K562 (cell line): Measurements from ENCODE around the gene CEMIP. TPM values are rescaled to one million over a fixed set of nuclear protein-coding genes. Genes with fewer than 3 reads are reported as not detected.

Source experiments
- ATAC-seq: fragments of 200-7000 bp; cut with Tn5 transposase; 3 replicates; pipeline ENCODE4 v1.9.1; 2020; ENCODE audit warnings: moderate library complexity
- BruUV-seq: library from RNA; stranded (reverse); fragments of 400-500 nt; replicated peaks from 2 replicates; lab custom pipeline; 2021; lab: Mats Ljungman, UMichigan
- CTCF ChIA-PET: fragments of 300-600 bp; formaldehyde crosslinking; extraction: SDS; loops from one replicate; lab custom pipeline; 2021; ENCODE audit warnings: low intra/inter-chr PET ratio; lab: Yijun Ruan, JAX
- POLR2A ChIA-PET: fragments of 300-600, 350-650 bp; sonication (Branson Sonifier 250); formaldehyde crosslinking; extraction: SDS; loops from one replicate; lab custom pipeline; 2021; ENCODE audit warnings: antibody characterized with exemption, inconsistent platforms; lab: Yijun Ruan, JAX
- DNase-seq, 4 experiments: peaks; one replicate each; pipeline versions ENCODE4 v3.0.0 to v3.0.0-alpha.2; 2011 to 2018; ENCODE audit warnings: low spot score in 3 of 4, mixed read lengths in 3 of 4; ENCODE audit errors: extremely low read depth in 1 of 4
- FAIRE-seq: peaks from 2 replicates; lab custom pipeline; 2011; peaks lifted over from hg19 to GRCh38; lab: Jason Lieb, UNC
- H2AFZ ChIP-seq: 2 replicates; pipeline ENCODE4 v1.6.0; 2011; ENCODE audit warnings: low read depth, low read length, control low read depth, inconsistent platforms
- H3K27ac ChIP-seq: fragments of 200-600 bp; 3 replicates; pipeline ENCODE4 v1.8.0; 2011; ENCODE audit warnings: low read depth, mild to moderate bottlenecking, control low read depth, inconsistent platforms, low read length, moderate library complexity, mixed read lengths; ENCODE audit errors: extremely low read depth
- H3K27me3 ChIP-seq, 2 experiments: fragments of 300-600 bp in 1 of 2; 2 replicates in 1 of 2; 3 replicates in 1 of 2; pipeline versions ENCODE4 v1.6.0 to v1.8.0; 2011; ENCODE audit warnings: inconsistent platforms in 2 of 2, low read length in 2 of 2, mild to moderate bottlenecking in 1 of 2, mixed read lengths in 1 of 2, moderate library complexity in 1 of 2; ENCODE audit not compliant: control insufficient read depth in 2 of 2, insufficient read depth in 2 of 2
- H3K36me3 ChIP-seq: fragments of 300-600 bp; 3 replicates; pipeline ENCODE4 v1.8.0; 2011; ENCODE audit warnings: mild to moderate bottlenecking, low read length, inconsistent platforms; ENCODE audit not compliant: control insufficient read depth, insufficient read depth
- H3K4me1 ChIP-seq, 2 experiments: fragments of 200-600 bp in 1 of 2; replicated peaks in 1 of 2; 2 replicates in 1 of 2; 3 replicates in 1 of 2; pipeline versions ENCODE4 v1.5.1 to v1.8.0; 2011; ENCODE audit warnings: inconsistent platforms in 2 of 2, low read length in 2 of 2, mild to moderate bottlenecking in 1 of 2, mixed read lengths in 1 of 2, moderate library complexity in 1 of 2; ENCODE audit not compliant: control insufficient read depth in 2 of 2, insufficient read depth in 2 of 2
- H3K4me2 ChIP-seq: 2 replicates; pipeline ENCODE4 v1.6.1; 2011; ENCODE audit warnings: low read length, control low read depth, inconsistent platforms, mixed read lengths; ENCODE audit not compliant: insufficient read depth
- H3K4me3 ChIP-seq: fragments of 200-600 bp; sonication (generic), shearing (Covaris generic); 2 replicates; pipeline ENCODE4 v1.5.1; 2016; ENCODE audit warnings: control low read depth, inconsistent platforms
- H3K79me2 ChIP-seq: fragments of 200-600 bp; 3 replicates; pipeline ENCODE4 v1.8.0; 2011; ENCODE audit warnings: low read length, inconsistent platforms; ENCODE audit not compliant: control insufficient read depth, insufficient read depth
- H3K9ac ChIP-seq, 2 experiments: 2 replicates each; pipeline versions ENCODE4 v1.6.0 to v1.6.1; 2011; ENCODE audit warnings: low read depth in 2 of 2, low read length in 2 of 2, control low read depth in 1 of 2, inconsistent platforms in 1 of 2, mild to moderate bottlenecking in 1 of 2, mixed read lengths in 1 of 2; ENCODE audit not compliant: insufficient read depth in 1 of 2
- H3K9me1 ChIP-seq: one replicate; pipeline ENCODE4 v1.6.0; 2011; ENCODE audit warnings: inconsistent platforms, mild to moderate bottlenecking, low read length, moderate library complexity; ENCODE audit not compliant: control insufficient read depth, insufficient read depth
- H3K9me3 ChIP-seq: replicated peaks from 2 replicates; pipeline ENCODE4 v1.5.1; 2011; ENCODE audit warnings: low read depth, low read length, inconsistent platforms; ENCODE audit not compliant: control insufficient read depth, insufficient read depth
- H4K20me1 ChIP-seq: replicated peaks from 2 replicates; pipeline ENCODE4 v1.6.1; 2011; ENCODE audit warnings: low read length, inconsistent platforms, mixed read lengths; ENCODE audit not compliant: control insufficient read depth, insufficient read depth
- ATF1 ChIP-seq, 2 experiments: fragments of 450-650 bp in 1 of 2; IDR thresholded peaks; 2 replicates each; pipeline ENCODE4 v1.6.1; 2016; ENCODE audit warnings: missing compliant biosample characterization in 1 of 2, missing genetic modification characterization in 1 of 2
- CHAMP1 ChIP-seq: fragments of 450-650 bp; IDR thresholded peaks from 2 replicates; pipeline ENCODE4 v1.6.1; 2016; ENCODE audit warnings: mild to moderate bottlenecking
- EGR1 ChIP-seq: fragments of 450-650 bp; conservative IDR thresholded peaks from 2 replicates; pipeline ENCODE4 v1.6.1; 2017; ENCODE audit warnings: mild to moderate bottlenecking
- GABPB1 ChIP-seq: sonication (generic); formaldehyde crosslinking; IDR thresholded peaks from 2 replicates; pipeline ENCODE4 v1.8.0; 2022; ENCODE audit warnings: mild to moderate bottlenecking, missing genetic modification reagents
- HNRNPUL1 ChIP-seq: fragments of 200-400 bp; formaldehyde crosslinking; IDR thresholded peaks from 2 replicates; pipeline ENCODE4 v1.6.1; 2017; ENCODE audit warnings: low read length
- ZC3H8 ChIP-seq: fragments of 450-650 bp; IDR thresholded peaks from 2 replicates; pipeline ENCODE4 v1.6.1; 2017
- ZNF740 ChIP-seq, 3 experiments: fragments of 200-800 bp in 1 of 3; sonication (Bioruptor generic) in 1 of 3; sonication (generic) in 1 of 3; formaldehyde crosslinking in 1 of 3; IDR thresholded peaks; 2 replicates each; pipeline versions ENCODE4 v1.6.1 to v1.8.0; 2016 to 2022; ENCODE audit warnings: mild to moderate bottlenecking in 2 of 3, missing compliant biosample characterization in 2 of 3, missing genetic modification characterization in 2 of 3, missing genetic modification reagents in 1 of 3
- WGBS: fragments of 100-300 bp; shearing (Covaris generic); methylation state at CpG from one replicate; pipeline ENCODE4 v1.1.6; 2016; ENCODE audit warnings: low coverage, mixed read lengths; ENCODE audit not compliant: insufficient coverage; ENCODE audit errors: missing lambda C conversion rate; 5-methylcytosine and 5-hydroxymethylcytosine counted together
- in situ Hi-C: fragments of 300-500 bp; cut with MboI; formaldehyde crosslinking; loops from 4 replicates; pipeline ENCODE4 v1.15.0; 2018; ENCODE audit warnings: inconsistent platforms, mixed read lengths
- intact Hi-C: fragments of 100-400 bp; cut with micrococcal nuclease; formaldehyde crosslinking; loops from 2 replicates; pipeline ENCODE4 v1.14.2; 2022
- polyA plus RNA-seq, 8 experiments: library from polyadenylated mRNA; depleted of rRNA in 4 of 8; stranded (reverse) in 5 of 8; unstranded in 3 of 8; fragments of >200 nt; fragmentation: Nextera tagmentation in 2 of 8; fragmentation: Illumina TruSeq in 1 of 8; extraction: Ambion mirVana in 2 of 8; extraction: Trizol in 1 of 8; gene quantifications; 2 replicates each; pipeline versions ENCODE4 v1.2.1 to v1.2.3, GENCODE V29; 2011 to 2014; ENCODE audit warnings: inconsistent platforms in 1 of 8, missing spikeins in 1 of 8
- total RNA-seq, 7 experiments: library from RNA; depleted of rRNA in 6 of 7; stranded (reverse); fragments of >200 nt in 6 of 7; fragmentation: Illumina TruSeq in 2 of 7; extraction: Trizol in 2 of 7; gene quantifications; 2 replicates each; pipeline versions ENCODE4 v1.2.1 to v1.2.3, GENCODE V29; 2011 to 2021; ENCODE audit warnings: low replicate concordance in 1 of 7

Gene CEMIP
- total and polyA plus RNA-seq, 9 of the 15 experiments (the other 6 are each of a cell fraction or from before 2014, with no cell fraction given) = 0.33 TPM; not detected in 8

- TF ChIP-seq GABPB1 (no peak), EGR1 (no peak), ATF1 (CRISPR knock-in tag; IDR thresholded peaks at IDR 0.05) (no peak), ATF1 (tag; IDR thresholded peaks at IDR 0.05) (no peak), ZC3H8 (no peak)
- FAIRE-seq (no peak), DNase-seq (no peak), ATAC-seq (no peak)
- WGBS = 39% methylated on average over 6 of the region's 6 CpGs
- ChIA-PET POLR2A (no interaction called here), CTCF (no interaction called here)
- intact Hi-C loops = no loop called here
- Histone ChIP-seq H3K9me1 (no peaks in the 10 kb centered on the region), H3K27ac (no peak overlapping the region), H3K9ac (no peak overlapping the region), H3K4me2 (no peak overlapping the region), H4K20me1 (peaks cover 12% of the 10 kb centered on the region; the same call in 1 of the 2 replicates), H3K27me3 (no peaks in the 10 kb centered on the region), H3K4me3 (no peak overlapping the region), H3K9me3 (no peaks in the 10 kb centered on the region), H2AFZ (no peak overlapping the region), H3K79me2 (no peaks in the 10 kb centered on the region), H3K4me1 (no peaks in the 10 kb centered on the region; a peak in 1 of 5 replicates), H3K36me3 (0 out of 3 replicates have a peak, but pooled peaks cover 2% of the 10 kb centered on the region)
- in situ Hi-C loops = no loop called here
- BruUV-seq = no TSS peak
Observed at GRCh38 chr15:80940851-80941250, 161.7 kb downstream of the CEMIP start.

- ChIA-PET POLR2A (no interaction called here), CTCF (no interaction called here)
- H3K27ac ChIP-seq = no peak overlapping the region
- WGBS = 54% methylated on average over 6 of the region's 7 CpGs
- no peaks in the 10 kb centered on the region for H3K79me2 ChIP-seq
- no peak for DNase-seq
- no peak overlapping the region for H3K4me2 ChIP-seq
- no TSS peak for BruUV-seq
- peaks cover 9% of the 10 kb centered on the region; the same call in 1 of the 2 replicates for H4K20me1 ChIP-seq
- no peaks in the 10 kb centered on the region for H3K9me1 ChIP-seq
- H3K27me3 ChIP-seq = no peaks in the 10 kb centered on the region
- in situ Hi-C loops = no loop called here
- no peak for FAIRE-seq
- ATAC-seq = no peak
- 0 out of 3 replicates have a peak, but pooled peaks cover 2% of the 10 kb centered on the region for H3K36me3 ChIP-seq
- intact Hi-C loops = no loop called here
- no peak overlapping the region for H2AFZ ChIP-seq
- H3K4me3 ChIP-seq = no peak overlapping the region
- H3K4me1 ChIP-seq = no peaks in the 10 kb centered on the region
- H3K9me3 ChIP-seq = no peaks in the 10 kb centered on the region
- H3K9ac ChIP-seq = no peak overlapping the region
- TF ChIP-seq ZNF740 (CRISPR knock-in tag; IDR thresholded peaks at IDR 0.05) (no peak), ZNF740 (tag; IDR thresholded peaks at IDR 0.05) (no peak), CHAMP1 (no peak), HNRNPUL1 (no peak)
Observed at GRCh38 chr15:80942266-80942665, 163.1 kb downstream of the CEMIP start.
